A673 (cell line): ENCODE data around the gene ATP2A3. TPM values are rescaled to one million over a fixed set of nuclear protein-coding genes. Genes with fewer than 3 reads are reported as not detected.

ENCODE experiments used
- BruUV-seq: library from RNA; stranded (reverse); fragments of 400-500 nt; replicated peaks from 2 replicates; lab custom pipeline; 2021; lab: Mats Ljungman, UMichigan
- CTCF ChIA-PET: fragments of 300-600 bp; sonication (Branson Sonifier 250); formaldehyde crosslinking; loops from one replicate; lab custom pipeline; 2022; ENCODE audit warnings: antibody characterized with exemption; lab: Charles Lee
- POLR2A ChIA-PET: fragments of 300-600 bp; sonication (Branson Sonifier 250); formaldehyde crosslinking; loops from one replicate; lab custom pipeline; 2022; ENCODE audit warnings: antibody characterized with exemption; ENCODE audit not compliant: low non-redundant PET; lab: Charles Lee
- DNase-seq: peaks from one replicate; pipeline ENCODE4 v3.0.0-alpha.2; 2015; ENCODE audit warnings: low spot score
- H3K27ac ChIP-seq: fragments of 200-600 bp; sonication (generic); 2 replicates; pipeline ENCODE4 v1.5.1; 2016; ENCODE audit warnings: mixed run types, low read depth, mild to moderate bottlenecking, mixed read lengths, antibody characterized with exemption, low read length; ENCODE audit not compliant: poor library complexity, severe bottlenecking
- H3K27me3 ChIP-seq: fragments of 200-600 bp; sonication (generic); replicated peaks from 2 replicates; pipeline ENCODE4 v1.6.1; 2017; ENCODE audit warnings: mixed run types, low read depth, mild to moderate bottlenecking, mixed read lengths, antibody characterized with exemption, low read length; ENCODE audit not compliant: insufficient read depth, poor library complexity
- H3K36me3 ChIP-seq: fragments of 200-600 bp; sonication (generic); 2 replicates; pipeline ENCODE4 v1.6.1; 2016; ENCODE audit warnings: mixed run types, mild to moderate bottlenecking, mixed read lengths, antibody characterized with exemption, low read length; ENCODE audit not compliant: insufficient read depth, poor library complexity, severe bottlenecking
- H3K4me1 ChIP-seq: fragments of 200-600 bp; sonication (generic); 2 replicates; pipeline ENCODE4 v1.6.1; 2017; ENCODE audit warnings: mixed run types, mild to moderate bottlenecking, mixed read lengths, antibody characterized with exemption, low read length; ENCODE audit not compliant: insufficient read depth, poor library complexity, severe bottlenecking
- H3K4me3 ChIP-seq: fragments of 200-600 bp; sonication (generic); 2 replicates; pipeline ENCODE4 v1.5.1; 2016; ENCODE audit warnings: low read depth, mixed run types, mild to moderate bottlenecking, mixed read lengths, low read length; ENCODE audit not compliant: poor library complexity, severe bottlenecking
- H3K9me3 ChIP-seq: fragments of 200-600 bp; sonication (generic); 2 replicates; pipeline ENCODE4 v1.6.1; 2016; ENCODE audit warnings: mixed run types, low read depth, mild to moderate bottlenecking, mixed read lengths, antibody characterized with exemption, low read length; ENCODE audit not compliant: poor library complexity, severe bottlenecking
- CTCF ChIP-seq: fragments of 300-800, 200-600 bp; sonication (generic); conservative IDR thresholded peaks from 2 replicates; pipeline ENCODE4 v1.5.1; 2017; ENCODE audit warnings: low read depth, mild to moderate bottlenecking, antibody characterized with exemption, low read length, moderate library complexity, mixed read lengths
- EZH2 ChIP-seq: fragments of 200-600 bp; sonication (generic); IDR thresholded peaks from 2 replicates; pipeline ENCODE4 v1.6.1; 2017; ENCODE audit warnings: borderline replicate concordance, low read depth, mild to moderate bottlenecking, mixed read lengths, antibody characterized with exemption, low read length; ENCODE audit not compliant: poor library complexity, severe bottlenecking
- intact Hi-C: fragments of 100-400 bp; cut with micrococcal nuclease; formaldehyde crosslinking; loops from one replicate; pipeline ENCODE4 v1.10.0; 2022; ENCODE audit not compliant: unreplicated experiment
- total RNA-seq: library from RNA; stranded (reverse); gene quantifications from 2 replicates; pipeline ENCODE4 v1.2.3, GENCODE V29; 2021

ATP2A3 gene
- total RNA-seq, 1 experiment from 2014 or later: 0.17 TPM

GRCh38 chr17:3981455-3981854, 17.2 kb upstream of the ATP2A3 start:
- TF ChIP-seq EZH2 (no peak), CTCF (no peak)
- BruUV-seq: no TSS peak
- CTCF ChIA-PET: no interaction called here

DNA sequence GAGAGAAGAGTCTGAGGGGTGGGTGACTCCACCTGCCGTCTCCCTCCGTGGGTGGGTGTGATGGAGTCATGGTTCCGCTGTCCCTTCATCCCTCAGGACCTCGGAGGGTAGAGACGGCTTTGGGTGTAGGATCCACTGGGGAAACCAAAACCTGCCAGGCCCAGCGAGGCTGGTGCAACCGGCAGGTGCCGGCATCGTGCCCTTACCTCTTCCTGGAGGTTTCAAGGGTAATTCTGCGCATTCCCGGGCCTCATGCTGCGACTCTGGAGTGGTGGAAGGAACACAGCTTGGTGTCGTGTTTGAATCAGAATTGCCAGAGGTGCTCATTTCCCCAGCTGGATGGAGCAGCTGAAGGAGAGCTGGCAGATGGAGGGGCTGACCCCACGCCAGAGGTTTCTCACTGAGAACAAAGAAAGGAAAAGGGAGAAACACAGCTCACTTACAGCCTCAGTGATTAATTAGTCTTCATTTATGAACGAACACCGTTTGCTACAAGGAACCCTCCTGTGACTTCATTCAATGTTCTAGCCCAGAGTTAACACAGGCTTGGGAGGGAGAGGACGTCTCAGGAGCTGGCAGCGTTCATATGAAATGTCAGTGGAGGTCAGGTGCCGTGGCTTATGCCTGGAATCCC, 16.3 kb upstream of the ATP2A3 start:
- Histone ChIP-seq H3K36me3 (no peaks in the 10 kb centered on the region), H3K9me3 (no peaks in the 10 kb centered on the region), H3K27me3 (no peaks in the 10 kb centered on the region), H3K4me1 (no peaks in the 10 kb centered on the region), H3K4me3 (no peak overlapping the region), H3K27ac (no peak overlapping the region)
- CTCF ChIA-PET: no interaction called here
- no peak for DNase-seq
- intact Hi-C loops: no loop called here
- TF ChIP-seq EZH2 (no peak), CTCF (no peak)
- POLR2A ChIA-PET: no interaction called here
- no TSS peak for BruUV-seq

More at GRCh38 chr17:3981455-3981854, 17.2 kb upstream of the ATP2A3 start:
- Histone ChIP-seq H3K4me3 (no peak overlapping the region), H3K9me3 (no peaks in the 10 kb centered on the region), H3K36me3 (no peaks in the 10 kb centered on the region), H3K27ac (no peak overlapping the region), H3K4me1 (no peaks in the 10 kb centered on the region), H3K27me3 (no peaks in the 10 kb centered on the region)
- POLR2A ChIA-PET: no interaction called here
- no peak for DNase-seq
- intact Hi-C loops: no loop called here

- Histone ChIP-seq H3K4me3 (no peak overlapping the region), H3K27ac (no peak overlapping the region), H3K9me3 (peaks cover 7% of the 10 kb centered on the region), H3K36me3 (no peaks in the 10 kb centered on the region), H3K4me1 (no peaks in the 10 kb centered on the region), H3K27me3 (no peaks in the 10 kb centered on the region)
- intact Hi-C loops: no loop called here
- no peak for DNase-seq
- BruUV-seq: no TSS peak
- ChIA-PET CTCF (no interaction called here), POLR2A (no interaction called here)
- TF ChIP-seq CTCF: no peak
- TF ChIP-seq EZH2: no peak
Observed at GRCh38 chr17:3979290-3979611, 15.0 kb upstream of the ATP2A3 start.
